Mesothelial cell of epicardium (in vitro differentiated cells): ENCODE data around the gene KLF13. TPM values are rescaled to one million over a fixed set of nuclear protein-coding genes. Genes with fewer than 3 reads are reported as not detected.
A peak's percentile ranks its signal among the peaks of the same experiment; 100 is the strongest.

Experiments
- DNase-seq, 2 experiments: peaks; one replicate each; pipeline ENCODE4 v3.0.0; 2021; ENCODE audit warnings: low spot score in 2 of 2; ENCODE audit not compliant: unreplicated experiment in 2 of 2
- H3K27ac Mint-ChIP-seq: 2 replicates; pipeline ENCODE4 v1.8.0; 2021; ENCODE audit warnings: mixed read lengths
- H3K27me3 Mint-ChIP-seq: 2 replicates; pipeline ENCODE4 v1.8.0; 2021; ENCODE audit warnings: low read depth, mixed read lengths
- H3K36me3 Mint-ChIP-seq: 2 replicates; pipeline ENCODE4 v1.8.0; 2021; ENCODE audit warnings: mixed read lengths
- H3K4me1 Mint-ChIP-seq: 2 replicates; pipeline ENCODE4 v1.8.0; 2021; ENCODE audit warnings: mixed read lengths
- H3K4me3 Mint-ChIP-seq: 2 replicates; pipeline ENCODE4 v1.8.0; 2021; ENCODE audit warnings: mild to moderate bottlenecking, moderate library complexity, mixed read lengths
- H3K9me3 Mint-ChIP-seq: 2 replicates; pipeline ENCODE4 v1.8.0; 2021; ENCODE audit warnings: mixed read lengths
- total RNA-seq: library from RNA; stranded (reverse); gene quantifications from 3 replicates; pipeline ENCODE4 v1.2.1, GENCODE V29; 2021
- TF ChIP-seq, protein P1 (sequence below): fragments of 200-600 bp; sonication (generic); IDR thresholded peaks from one replicate; pipeline ENCODE4 v1.5.0; 2021; ENCODE audit warnings: antibody characterized with exemption; ENCODE audit not compliant: unreplicated experiment

KLF13 gene
- total RNA-seq, 1 donor from 2014 or later = 28.1 TPM

DNA sequence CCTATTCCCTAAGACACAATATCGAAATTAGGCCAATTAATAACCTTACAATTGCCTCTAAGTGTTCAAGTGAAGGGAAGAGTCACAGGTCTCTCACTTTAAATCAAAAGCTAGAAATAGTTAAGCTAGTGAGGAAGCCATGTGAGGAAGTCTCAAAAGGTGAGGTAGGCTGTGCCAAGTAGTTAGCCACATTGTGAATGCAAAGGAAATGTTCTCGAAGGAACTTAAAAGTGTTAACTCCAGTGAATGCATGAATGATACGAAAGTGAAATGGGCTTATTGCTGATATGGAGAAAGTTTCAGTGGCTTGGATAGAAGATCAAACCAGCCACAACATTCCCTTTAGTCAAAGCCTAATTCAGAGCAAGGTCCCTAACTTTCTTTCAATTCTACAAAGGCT is 59.1 kb downstream of the KLF13 start:
- peaks cover 7% of the 10 kb centered on the region for H3K4me1 Mint-ChIP-seq
- peaks cover 17% of the 10 kb centered on the region for H3K36me3 Mint-ChIP-seq
- H3K9me3 Mint-ChIP-seq = peaks cover 32% of the 10 kb centered on the region
- H3K4me3 Mint-ChIP-seq = no peak overlapping the region
- DNase-seq = no peak
- TF ChIP-seq, protein P1, sequence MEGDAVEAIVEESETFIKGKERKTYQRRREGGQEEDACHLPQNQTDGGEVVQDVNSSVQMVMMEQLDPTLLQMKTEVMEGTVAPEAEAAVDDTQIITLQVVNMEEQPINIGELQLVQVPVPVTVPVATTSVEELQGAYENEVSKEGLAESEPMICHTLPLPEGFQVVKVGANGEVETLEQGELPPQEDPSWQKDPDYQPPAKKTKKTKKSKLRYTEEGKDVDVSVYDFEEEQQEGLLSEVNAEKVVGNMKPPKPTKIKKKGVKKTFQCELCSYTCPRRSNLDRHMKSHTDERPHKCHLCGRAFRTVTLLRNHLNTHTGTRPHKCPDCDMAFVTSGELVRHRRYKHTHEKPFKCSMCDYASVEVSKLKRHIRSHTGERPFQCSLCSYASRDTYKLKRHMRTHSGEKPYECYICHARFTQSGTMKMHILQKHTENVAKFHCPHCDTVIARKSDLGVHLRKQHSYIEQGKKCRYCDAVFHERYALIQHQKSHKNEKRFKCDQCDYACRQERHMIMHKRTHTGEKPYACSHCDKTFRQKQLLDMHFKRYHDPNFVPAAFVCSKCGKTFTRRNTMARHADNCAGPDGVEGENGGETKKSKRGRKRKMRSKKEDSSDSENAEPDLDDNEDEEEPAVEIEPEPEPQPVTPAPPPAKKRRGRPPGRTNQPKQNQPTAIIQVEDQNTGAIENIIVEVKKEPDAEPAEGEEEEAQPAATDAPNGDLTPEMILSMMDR = no peak
- no peaks in the 10 kb centered on the region for H3K27me3 Mint-ChIP-seq
- no peak overlapping the region for H3K27ac Mint-ChIP-seq

DNA sequence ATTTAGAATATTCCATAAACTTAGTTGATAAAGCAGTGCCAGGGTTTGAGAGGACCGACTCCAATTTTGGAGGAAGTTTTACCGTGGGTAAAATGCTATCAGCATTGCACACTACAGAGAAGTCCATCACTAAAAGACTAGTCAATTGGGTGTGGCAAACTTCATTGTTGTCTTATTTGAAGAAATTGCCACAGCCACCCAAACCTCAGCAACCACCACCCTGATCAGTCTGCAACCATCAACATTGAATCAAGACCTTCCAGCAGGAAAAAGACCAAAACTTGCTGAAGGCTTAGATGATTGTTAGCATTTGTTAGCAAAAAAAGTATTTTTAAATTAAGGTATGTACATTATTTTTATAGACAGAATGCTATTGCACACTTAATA is 60.5 kb downstream of the KLF13 start:
- H3K36me3 Mint-ChIP-seq = peaks cover 10% of the 10 kb centered on the region
- H3K9me3 Mint-ChIP-seq = peaks cover 27% of the 10 kb centered on the region
- DNase-seq = no peak
- no peak overlapping the region for H3K4me3 Mint-ChIP-seq
- no peak overlapping the region for H3K27ac Mint-ChIP-seq
- H3K4me1 Mint-ChIP-seq = peaks cover 9% of the 10 kb centered on the region
- H3K27me3 Mint-ChIP-seq = peaks cover 2% of the 10 kb centered on the region
- TF ChIP-seq, protein P1 = no peak

DNA sequence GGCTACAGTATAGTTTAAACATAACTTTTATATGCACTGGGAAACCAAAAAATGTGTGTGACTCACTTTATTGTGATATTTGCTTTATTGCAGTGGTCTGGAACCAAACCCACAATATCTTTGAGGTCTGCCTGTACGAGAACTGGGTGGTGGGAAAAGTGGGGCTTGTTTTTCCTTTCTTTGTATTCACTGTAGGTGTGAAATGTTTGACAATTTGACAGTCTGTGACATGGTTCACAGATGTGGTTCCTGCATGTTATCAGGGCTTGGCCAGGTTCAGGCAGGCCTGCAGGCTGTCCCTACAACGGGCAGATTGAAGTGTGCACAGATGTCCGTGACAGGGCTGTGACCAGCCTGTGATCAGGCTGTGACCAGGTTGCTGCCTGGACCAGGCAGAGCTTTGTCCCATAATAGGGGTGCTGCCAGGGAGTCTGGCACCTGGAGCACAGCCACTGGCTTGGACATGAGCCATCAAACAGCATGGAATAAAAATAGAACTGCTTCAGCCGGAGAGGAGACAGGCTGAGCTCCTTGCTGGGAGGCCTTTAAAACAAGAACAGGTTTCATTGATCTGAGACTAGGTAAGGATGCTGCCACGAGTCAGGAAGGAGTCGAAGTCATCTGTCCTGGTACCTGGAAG is 61.0 kb downstream of the KLF13 start:
- Mint-ChIP-seq H3K4me1 (peaks cover 10% of the 10 kb centered on the region), H3K27ac (no peak overlapping the region), H3K36me3 (peaks cover 10% of the 10 kb centered on the region), H3K4me3 (no peak overlapping the region), H3K9me3 (peaks cover 27% of the 10 kb centered on the region), H3K27me3 (peaks cover 5% of the 10 kb centered on the region)
- DNase-seq = peak in 1 of 2 experiments; percentile 34
- TF ChIP-seq, protein P1 = no peak

DNA sequence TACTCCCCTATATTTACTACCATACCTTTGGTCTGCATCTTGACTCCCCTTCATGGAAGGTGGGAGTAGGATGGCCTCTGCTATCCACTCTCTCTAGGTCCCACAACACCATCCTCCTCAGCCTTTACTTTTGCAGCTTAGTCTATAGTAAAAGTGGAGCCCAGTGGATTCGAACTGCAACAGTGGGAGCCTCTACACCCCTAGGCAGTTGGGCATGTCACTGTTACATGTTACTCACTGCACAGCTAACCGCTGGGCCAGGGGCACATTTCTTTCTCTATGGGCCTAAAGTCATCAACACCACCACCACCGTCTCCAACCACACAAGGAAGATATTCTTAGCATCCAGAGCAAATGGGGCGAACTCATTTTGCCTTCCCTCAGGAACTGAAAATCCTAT is 62.9 kb downstream of the KLF13 start:
- no peak for DNase-seq
- no peak overlapping the region for H3K4me3 Mint-ChIP-seq
- H3K4me1 Mint-ChIP-seq = peaks cover 15% of the 10 kb centered on the region

DNA sequence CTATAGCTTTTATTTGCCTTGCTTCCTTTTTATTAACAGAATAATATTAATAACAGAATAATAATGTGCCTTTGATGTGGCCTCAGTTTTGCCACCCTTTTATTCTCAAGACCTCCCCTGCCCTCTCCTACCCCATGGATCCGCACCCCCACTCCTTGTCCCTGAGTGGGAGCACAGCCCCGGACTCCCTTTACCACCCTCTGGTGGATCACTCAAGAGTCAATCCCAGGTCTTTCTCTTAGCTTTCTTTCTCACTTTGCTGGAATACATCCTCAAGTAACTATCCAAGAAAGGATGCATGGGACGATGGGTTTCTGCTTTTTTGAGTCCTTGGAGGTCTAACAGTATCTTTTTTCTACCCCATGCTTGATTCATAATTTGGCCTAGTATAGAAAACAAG is 63.4 kb downstream of the KLF13 start:
- DNase-seq = no peak
- Mint-ChIP-seq H3K4me3 (no peak overlapping the region), H3K27me3 (peaks cover 27% of the 10 kb centered on the region), H3K36me3 (peaks cover 10% of the 10 kb centered on the region), H3K27ac (no peak overlapping the region), H3K4me1 (peaks cover 15% of the 10 kb centered on the region), H3K9me3 (peaks cover 27% of the 10 kb centered on the region)
- TF ChIP-seq, protein P1 = no peak

More for the DNA sequence above, 62.9 kb downstream of the KLF13 start:
- TF ChIP-seq, protein P1 = no peak
- Mint-ChIP-seq H3K36me3 (peaks cover 10% of the 10 kb centered on the region), H3K9me3 (peaks cover 27% of the 10 kb centered on the region), H3K27me3 (peaks cover 23% of the 10 kb centered on the region), H3K27ac (no peak overlapping the region)
